Mucosa of descending colon (tissue), 3 donors: ENCODE measurements around the gene CBLB. TPM values are rescaled to one million over a fixed set of nuclear protein-coding genes. Genes with fewer than 3 reads are reported as not detected.

Experiments
- ATAC-seq: fragments of 200-7000 bp; cut with Tn5 transposase; one replicate; pipeline ENCODE4 v1.9.1; 2020; ENCODE audit warnings: mild to moderate bottlenecking, moderate library complexity
- DNase-seq, 3 donors: peaks; one replicate each; pipeline ENCODE4 v3.0.0-alpha.2; 2020
- H3K36me3 ChIP-seq: fragments of 200-600 bp; one replicate; pipeline ENCODE4 v1.8.0; 2021; ENCODE audit warnings: low read depth, mild to moderate bottlenecking
- H3K4me1 ChIP-seq: fragments of 200-600 bp; one replicate; pipeline ENCODE4 v1.8.0; 2021; ENCODE audit warnings: low read depth, mild to moderate bottlenecking
- H3K4me3 ChIP-seq: fragments of 200-600 bp; one replicate; pipeline ENCODE4 v1.8.0; 2021; ENCODE audit warnings: mild to moderate bottlenecking
- H3K9me3 ChIP-seq: fragments of 200-600 bp; one replicate; pipeline ENCODE4 v1.8.0; 2021; ENCODE audit warnings: mild to moderate bottlenecking
- CTCF ChIP-seq: fragments of 200-600 bp; IDR thresholded peaks from one replicate; pipeline ENCODE4 v1.8.0; 2022; ENCODE audit warnings: antibody characterized with exemption, mild to moderate bottlenecking
- intact Hi-C, 2 donors: fragments of 100-400 bp; cut with DNase I in 1 of 2; cut with micrococcal nuclease in 1 of 2; formaldehyde crosslinking; loops; one replicate each; pipeline versions ENCODE4 v1.11.0 to v1.11.1; 2022; cut with DNase I, micrococcal nuclease
- total RNA-seq, 3 donors: library from RNA; stranded (reverse); fragmentation: NEBNext Ultra II Directional in 2 of 3; extraction: Animal tissue kit (Norgen Biotek cat#: 25700) in 2 of 3; gene quantifications; one replicate each; pipeline versions ENCODE4 v1.2.1 to v1.2.4, GENCODE V29; 2021 to 2023
- donor health status: DM: no; HTN: no; CAD: no; lungs with moderate emphysema.
- donor health status: DM: no; HTN: no; CAD: no.
- donor health status: DM: no; HTN: yes; CAD: no.

The CBLB gene
- total RNA-seq, 3 donors from 2014 or later: 41.7 to 52.2 (median 51.0) TPM

GRCh38 chr3:105647047-105647446 is 221.8 kb downstream of the CBLB start:
- Histone ChIP-seq H3K9me3 (no peaks in the 10 kb centered on the region), H3K36me3 (no peaks in the 10 kb centered on the region), H3K4me3 (no peak overlapping the region), H3K4me1 (no peaks in the 10 kb centered on the region)
- intact Hi-C loops: no loop called here
- no peak for DNase-seq
- TF ChIP-seq CTCF: no peak
- ATAC-seq: peak; percentile 55

GRCh38 chr3:105639131-105639530 is 229.7 kb downstream of the CBLB start:
- no peaks in the 10 kb centered on the region for H3K9me3 ChIP-seq
- H3K4me1 ChIP-seq: no peaks in the 10 kb centered on the region
- intact Hi-C loops: no loop called here
- ATAC-seq (no peak), DNase-seq (no peak)
- no peak overlapping the region for H3K4me3 ChIP-seq
- no peak for TF ChIP-seq CTCF
- H3K36me3 ChIP-seq: no peaks in the 10 kb centered on the region

GRCh38 chr3:105634708-105635107 is 234.1 kb downstream of the CBLB start:
- intact Hi-C loops: no loop called here
- Histone ChIP-seq H3K4me3 (no peak overlapping the region), H3K36me3 (no peaks in the 10 kb centered on the region), H3K9me3 (no peaks in the 10 kb centered on the region), H3K4me1 (no peaks in the 10 kb centered on the region)
- ATAC-seq (no peak), DNase-seq (no peak)
- TF ChIP-seq CTCF: no peak

GRCh38 chr3:105629718-105630117 is 239.1 kb downstream of the CBLB start:
- DNase-seq (no peak), ATAC-seq (no peak)
- Histone ChIP-seq H3K4me1 (no peaks in the 10 kb centered on the region), H3K4me3 (no peak overlapping the region), H3K9me3 (no peaks in the 10 kb centered on the region), H3K36me3 (no peaks in the 10 kb centered on the region)
- no peak for TF ChIP-seq CTCF
- intact Hi-C loops: no loop called here

GRCh38 chr3:105626739-105627138 is 242.1 kb downstream of the CBLB start:
- no peak for TF ChIP-seq CTCF
- H3K4me3 ChIP-seq: no peak overlapping the region
- ATAC-seq (no peak), DNase-seq (no peak)
- H3K4me1 ChIP-seq: no peaks in the 10 kb centered on the region
- no peaks in the 10 kb centered on the region for H3K36me3 ChIP-seq
- intact Hi-C loops: no loop called here
- no peaks in the 10 kb centered on the region for H3K9me3 ChIP-seq

- ATAC-seq: no peak
- intact Hi-C loops: no loop called here
- no peaks in the 10 kb centered on the region for H3K4me1 ChIP-seq
These were observed 246.6 kb downstream of the CBLB start for GRCh38 chr3:105622169-105622568.

More at GRCh38 chr3:105622169-105622568, 246.6 kb downstream of the CBLB start:
- no peaks in the 10 kb centered on the region for H3K9me3 ChIP-seq
- no peak overlapping the region for H3K4me3 ChIP-seq
- no peaks in the 10 kb centered on the region for H3K36me3 ChIP-seq
- no peak for DNase-seq
- no peak for TF ChIP-seq CTCF
